Activated CD8-positive, alpha-beta T cell treated with anti-CD3 and anti-CD28 coated beads, Interleukin-2, amount 10 ng/mL, durations not matched to agents 7 days and 5 days (primary cell): ENCODE results near the gene PLAC9. TPM values are rescaled to one million over a fixed set of nuclear protein-coding genes. Genes with fewer than 3 reads are reported as not detected.

ENCODE experiments used
- ATAC-seq: fragments of 150-1000 bp; cut with Tn5 transposase; one replicate; pipeline ENCODE4 v1.10.0; 2021; ENCODE audit warnings: moderate library complexity
- CTCF ChIA-PET: fragments of 350-600 bp; sonication (Branson Sonifier 250); formaldehyde crosslinking; loops from one replicate; lab custom pipeline; 2021; ENCODE audit warnings: antibody characterized with exemption; lab: Charles Lee
- POLR2A ChIA-PET: fragments of 350-600 bp; sonication (Branson Sonifier 250); formaldehyde crosslinking; loops from one replicate; lab custom pipeline; 2021; ENCODE audit warnings: antibody characterized with exemption; lab: Charles Lee
- DNase-seq: peaks from one replicate; pipeline ENCODE4 v3.0.0-alpha.2; 2020
- H3K27ac Mint-ChIP-seq: one replicate; pipeline ENCODE4 v1.8.0; 2021; ENCODE audit warnings: mild to moderate bottlenecking, mixed read lengths
- H3K27me3 Mint-ChIP-seq: one replicate; pipeline ENCODE4 v1.8.0; 2021; ENCODE audit warnings: low read depth, mixed read lengths
- H3K36me3 Mint-ChIP-seq: one replicate; pipeline ENCODE4 v1.8.0; 2021; ENCODE audit warnings: low read depth, mixed read lengths
- H3K4me1 Mint-ChIP-seq: one replicate; pipeline ENCODE4 v1.8.0; 2021; ENCODE audit warnings: low read depth, mixed read lengths
- H3K4me3 Mint-ChIP-seq: one replicate; pipeline ENCODE4 v1.8.0; 2021; ENCODE audit warnings: mild to moderate bottlenecking, mixed read lengths
- H3K9me3 Mint-ChIP-seq: one replicate; pipeline ENCODE4 v1.8.0; 2022; ENCODE audit warnings: mixed read lengths; ENCODE audit not compliant: insufficient read depth
- total RNA-seq, 2 experiments: library from RNA; stranded (reverse); gene quantifications; one replicate each; pipeline ENCODE4 v1.2.3, GENCODE V29; 2021

The PLAC9 gene
- total RNA-seq, 2 experiments from 2014 or later: not detected

GRCh38 chr10:80173466-80173865, 40.9 kb downstream of the PLAC9 start:
- ATAC-seq (no peak), DNase-seq (no peak)
- Mint-ChIP-seq H3K27me3 (no peaks in the 10 kb centered on the region), H3K36me3 (peaks cover 9% of the 10 kb centered on the region), H3K4me3 (no peak overlapping the region), H3K27ac (no peak overlapping the region), H3K9me3 (no peaks in the 10 kb centered on the region), H3K4me1 (peaks cover 4% of the 10 kb centered on the region)
- ChIA-PET POLR2A (no interaction called here), CTCF (interaction anchor here (1.3 kb wide), 1 partner anchor 11 kb away, joined by 4 read pairs; no protein-coding TSS in a partner anchor)

- H3K4me1 Mint-ChIP-seq: peaks cover 2% of the 10 kb centered on the region
- H3K36me3 Mint-ChIP-seq: peaks cover 8% of the 10 kb centered on the region
- ATAC-seq: no peak
- ChIA-PET CTCF (interaction anchor here (1.3 kb wide), 1 partner anchor 13 kb away, joined by 4 read pairs; no protein-coding TSS in a partner anchor), POLR2A (no interaction called here)
- H3K27ac Mint-ChIP-seq: no peak overlapping the region
- no peaks in the 10 kb centered on the region for H3K9me3 Mint-ChIP-seq
- no peak overlapping the region for H3K4me3 Mint-ChIP-seq
- DNase-seq: no peak
- H3K27me3 Mint-ChIP-seq: no peaks in the 10 kb centered on the region
These were observed 42.3 kb downstream of the PLAC9 start for GRCh38 chr10:80174641-80175395.

- no peaks in the 10 kb centered on the region for H3K9me3 Mint-ChIP-seq
- H3K4me3 Mint-ChIP-seq: no peak overlapping the region
- peaks cover 7% of the 10 kb centered on the region for H3K4me1 Mint-ChIP-seq
- DNase-seq: no peak
- no peak for ATAC-seq
- CTCF ChIA-PET: interaction anchor here (1.1 to 1.6 kb wide), 4 partner anchors 11 to 46 kb away, joined by 4 to 6 read pairs (median 4); no protein-coding TSS in a partner anchor
- POLR2A ChIA-PET: interaction anchor here (1.2 to 1.7 kb wide), 2 partner anchors 9 to 11 kb away, joined by 5 to 7 read pairs; no protein-coding TSS in a partner anchor
- H3K36me3 Mint-ChIP-seq: peaks cover 13% of the 10 kb centered on the region
- no peaks in the 10 kb centered on the region for H3K27me3 Mint-ChIP-seq
- H3K27ac Mint-ChIP-seq: peak overlapping the region; percentile 25
These were observed 44.0 kb downstream of the PLAC9 start for GRCh38 chr10:80176526-80176925.

GRCh38 chr10:80177781-80178636, 45.5 kb downstream of the PLAC9 start:
- Mint-ChIP-seq H3K4me1 (peaks cover 14% of the 10 kb centered on the region), H3K27ac (peak overlapping the region; percentile 14), H3K4me3 (no peak overlapping the region), H3K9me3 (no peaks in the 10 kb centered on the region), H3K36me3 (peaks cover 16% of the 10 kb centered on the region), H3K27me3 (no peaks in the 10 kb centered on the region)
- CTCF ChIA-PET: interaction anchor here (1.5 kb wide), 1 partner anchor 10 kb away, joined by 4 read pairs; no protein-coding TSS in a partner anchor
- ATAC-seq: peak; percentile 30
- no peak for DNase-seq
- POLR2A ChIA-PET: interaction anchor here (1.7 kb wide), 1 partner anchor 10 kb away, joined by 7 read pairs; no protein-coding TSS in a partner anchor

GRCh38 chr10:80182986-80183385, 50.5 kb downstream of the PLAC9 start:
- Mint-ChIP-seq H3K27me3 (no peaks in the 10 kb centered on the region), H3K4me1 (peaks cover 49% of the 10 kb centered on the region), H3K27ac (peak overlapping the region; percentile 23), H3K9me3 (no peaks in the 10 kb centered on the region), H3K4me3 (no peak overlapping the region), H3K36me3 (peaks cover 28% of the 10 kb centered on the region)
- no peak for ATAC-seq
- ChIA-PET POLR2A (no interaction called here), CTCF (no interaction called here)
- no peak for DNase-seq

- no peak overlapping the region for H3K4me3 Mint-ChIP-seq
- no peak overlapping the region for H3K27ac Mint-ChIP-seq
- POLR2A ChIA-PET: interaction anchor here (0.9 kb wide), 1 partner anchor 30 kb away, joined by 3 read pairs; no protein-coding TSS in a partner anchor
- peaks cover 53% of the 10 kb centered on the region for H3K4me1 Mint-ChIP-seq
- H3K27me3 Mint-ChIP-seq: no peaks in the 10 kb centered on the region
- no peaks in the 10 kb centered on the region for H3K9me3 Mint-ChIP-seq
- H3K36me3 Mint-ChIP-seq: peaks cover 28% of the 10 kb centered on the region
- no peak for ATAC-seq
- DNase-seq: no peak
- CTCF ChIA-PET: interaction anchor here (2.6 kb wide), 1 partner anchor 12 kb away, joined by 6 read pairs; no protein-coding TSS in a partner anchor
These were observed 50.9 kb downstream of the PLAC9 start for GRCh38 chr10:80183436-80183835.

- ATAC-seq (no peak), DNase-seq (no peak)
- Mint-ChIP-seq H3K4me3 (no peak overlapping the region), H3K4me1 (peaks cover 62% of the 10 kb centered on the region), H3K36me3 (peaks cover 29% of the 10 kb centered on the region), H3K27me3 (no peaks in the 10 kb centered on the region), H3K9me3 (no peaks in the 10 kb centered on the region), H3K27ac (peak overlapping the region; percentile 10)
- ChIA-PET CTCF (interaction anchor here (0.8 to 2.6 kb wide), 5 partner anchors 11 to 40 kb away, joined by 4 to 14 read pairs (median 6); no protein-coding TSS in a partner anchor), POLR2A (interaction anchor here (0.7 to 1.9 kb wide), 5 partner anchors 8 to 39 kb away, joined by 3 to 5 read pairs (median 3); no protein-coding TSS in a partner anchor)
These were observed 51.8 kb downstream of the PLAC9 start for GRCh38 chr10:80184291-80184690.

GRCh38 chr10:80185578-80186299, 53.2 kb downstream of the PLAC9 start:
- Mint-ChIP-seq H3K36me3 (peaks cover 32% of the 10 kb centered on the region), H3K9me3 (no peaks in the 10 kb centered on the region), H3K4me3 (peak overlapping the region; percentile 15), H3K4me1 (peaks cover 69% of the 10 kb centered on the region), H3K27ac (peak overlapping the region; percentile 23), H3K27me3 (no peaks in the 10 kb centered on the region)
- ChIA-PET POLR2A (interaction anchor here (1.4 to 4.1 kb wide), 3 partner anchors 9 to 35 kb away, joined by 3 to 80 read pairs (median 5); partner anchors contain the start of gene ANXA11), CTCF (interaction anchor here (0.6 to 2.6 kb wide), 6 partner anchors 10 to 146 kb away, joined by 3 to 14 read pairs (median 6); no protein-coding TSS in a partner anchor)
- DNase-seq (no peak), ATAC-seq (no peak)

GRCh38 chr10:80186364-80187012, 54.0 kb downstream of the PLAC9 start:
- DNase-seq (no peak), ATAC-seq (peak; percentile 21)

GRCh38 chr10:80187060-80187459, 54.5 kb downstream of the PLAC9 start:
- ATAC-seq (no peak), DNase-seq (no peak)
- H3K9me3 Mint-ChIP-seq: peaks cover under 1% of the 10 kb centered on the region
- H3K4me1 Mint-ChIP-seq: peaks cover 68% of the 10 kb centered on the region
- ChIA-PET CTCF (interaction anchor here (0.9 to 3.6 kb wide), 5 partner anchors 10 to 40 kb away, joined by 3 to 44 read pairs (median 8); partner anchors contain the start of gene ANXA11), POLR2A (interaction anchor here (0.8 to 4.1 kb wide), 6 partner anchors 9 to 1866 kb away, joined by 3 to 80 read pairs (median 6); partner anchors contain the start of gene ANXA11)
- no peaks in the 10 kb centered on the region for H3K27me3 Mint-ChIP-seq
- peak overlapping the region; percentile 89 for H3K27ac Mint-ChIP-seq
- H3K36me3 Mint-ChIP-seq: peaks cover 35% of the 10 kb centered on the region
- H3K4me3 Mint-ChIP-seq: peak overlapping the region; percentile 55

More at GRCh38 chr10:80186364-80187012, 54.0 kb downstream of the PLAC9 start:
- Mint-ChIP-seq H3K36me3 (peaks cover 31% of the 10 kb centered on the region), H3K4me3 (peak overlapping the region; percentile 55), H3K27ac (peak overlapping the region; percentile 89), H3K4me1 (peaks cover 66% of the 10 kb centered on the region), H3K27me3 (no peaks in the 10 kb centered on the region), H3K9me3 (no peaks in the 10 kb centered on the region)
- ChIA-PET CTCF (interaction anchor here (0.6 to 3.6 kb wide), 4 partner anchors 16 to 145 kb away, joined by 6 to 44 read pairs (median 10); partner anchors contain the start of gene ANXA11), POLR2A (interaction anchor here (1.8 to 4.1 kb wide), 2 partner anchors 9 to 18 kb away, joined by 7 to 80 read pairs; partner anchors contain the start of gene ANXA11)
